A673 (cell line): Measurements from ENCODE around the gene TDP1.
A peak's percentile ranks its signal among the peaks of the same experiment; 100 is the strongest.

ENCODE experiments used
- EZH2 ChIP-seq: fragments of 200-600 bp; sonication (generic); IDR thresholded peaks from 2 replicates; pipeline ENCODE4 v1.6.1; 2017; ENCODE audit warnings: borderline replicate concordance, low read depth, mild to moderate bottlenecking, mixed read lengths, antibody characterized with exemption, low read length; ENCODE audit not compliant: poor library complexity, severe bottlenecking
- TF ChIP-seq, protein P1 (sequence below): fragments of 300-800, 200-600 bp; sonication (generic); conservative IDR thresholded peaks from 2 replicates; pipeline ENCODE4 v1.5.1; 2017; ENCODE audit warnings: low read depth, mild to moderate bottlenecking, antibody characterized with exemption, low read length, moderate library complexity, mixed read lengths

DNA sequence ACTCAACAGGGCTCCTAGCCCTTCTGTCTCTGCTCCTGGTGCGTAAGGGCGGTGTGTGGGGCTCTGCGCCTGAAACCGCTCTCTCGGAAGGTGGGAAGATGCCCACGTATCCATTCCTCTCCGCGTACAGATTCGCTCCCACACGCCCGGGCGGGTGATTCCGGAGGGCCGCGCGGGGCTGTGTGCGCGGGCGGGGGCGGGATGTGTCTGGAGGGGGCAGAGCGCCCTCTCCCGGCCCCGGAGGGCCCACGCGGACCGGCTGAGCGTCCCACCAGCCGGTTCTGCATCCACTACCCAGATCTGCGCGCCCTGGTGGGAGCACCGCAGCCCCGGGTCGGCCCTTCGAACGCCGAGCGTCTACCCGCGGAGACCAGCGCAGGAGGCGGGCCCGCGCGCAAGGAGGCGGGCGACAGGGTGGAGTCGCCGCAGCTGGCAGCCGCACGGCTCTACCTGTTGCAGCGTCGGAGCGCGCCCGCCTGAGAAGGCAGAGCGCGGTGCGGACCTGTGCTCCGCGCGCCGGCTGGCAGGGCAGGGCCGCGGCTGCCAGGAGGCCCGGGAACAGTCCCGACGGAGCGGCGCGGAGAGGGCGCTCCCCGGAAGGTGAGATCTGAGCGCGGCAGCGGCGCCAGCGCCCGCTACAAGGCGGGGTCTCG, 104.7 kb downstream of the TDP1 start:
- TF ChIP-seq, protein P1, sequence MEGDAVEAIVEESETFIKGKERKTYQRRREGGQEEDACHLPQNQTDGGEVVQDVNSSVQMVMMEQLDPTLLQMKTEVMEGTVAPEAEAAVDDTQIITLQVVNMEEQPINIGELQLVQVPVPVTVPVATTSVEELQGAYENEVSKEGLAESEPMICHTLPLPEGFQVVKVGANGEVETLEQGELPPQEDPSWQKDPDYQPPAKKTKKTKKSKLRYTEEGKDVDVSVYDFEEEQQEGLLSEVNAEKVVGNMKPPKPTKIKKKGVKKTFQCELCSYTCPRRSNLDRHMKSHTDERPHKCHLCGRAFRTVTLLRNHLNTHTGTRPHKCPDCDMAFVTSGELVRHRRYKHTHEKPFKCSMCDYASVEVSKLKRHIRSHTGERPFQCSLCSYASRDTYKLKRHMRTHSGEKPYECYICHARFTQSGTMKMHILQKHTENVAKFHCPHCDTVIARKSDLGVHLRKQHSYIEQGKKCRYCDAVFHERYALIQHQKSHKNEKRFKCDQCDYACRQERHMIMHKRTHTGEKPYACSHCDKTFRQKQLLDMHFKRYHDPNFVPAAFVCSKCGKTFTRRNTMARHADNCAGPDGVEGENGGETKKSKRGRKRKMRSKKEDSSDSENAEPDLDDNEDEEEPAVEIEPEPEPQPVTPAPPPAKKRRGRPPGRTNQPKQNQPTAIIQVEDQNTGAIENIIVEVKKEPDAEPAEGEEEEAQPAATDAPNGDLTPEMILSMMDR, result peak; percentile 74
- TF ChIP-seq EZH2, result peak; percentile 45
